SU-DHL-6 (cell line): ENCODE data around the gene B4GALNT3.

Experiments used
- H2AFZ ChIP-seq: fragments of 200-600 bp; sonication (generic); 2 replicates; pipeline ENCODE4 v1.6.1; 2014; ENCODE audit warnings: low read depth, mild to moderate bottlenecking, moderate library complexity, mixed read lengths, antibody characterized with exemption, low read length; ENCODE audit not compliant: severe bottlenecking
- H3F3A ChIP-seq: fragments of 200-600 bp; shearing (Covaris generic); 2 replicates; pipeline ENCODE4 v1.6.0; 2016; ENCODE audit warnings: antibody characterized with exemption, mild to moderate bottlenecking; ENCODE audit not compliant: insufficient read depth
- H3K27ac ChIP-seq: fragments of 200-600 bp; sonication (generic); 2 replicates; pipeline ENCODE4 v1.5.1; 2016; ENCODE audit warnings: low read depth, mild to moderate bottlenecking, low read length, moderate library complexity, mixed read lengths
- H3K27me3 ChIP-seq: fragments of 200-600 bp; sonication (generic), shearing (Covaris generic); 2 replicates; pipeline ENCODE4 v1.6.0; 2014; ENCODE audit warnings: mild to moderate bottlenecking, low read length
- H3K36me3 ChIP-seq: fragments of 200-600 bp; sonication (generic); 2 replicates; pipeline ENCODE4 v1.6.1; 2014; ENCODE audit warnings: mild to moderate bottlenecking, low read length, mixed read lengths
- H3K4me2 ChIP-seq: fragments of 300-600, 200-600 bp; shearing (Covaris generic), sonication (generic); 2 replicates; pipeline ENCODE4 v1.6.0; 2014; ENCODE audit warnings: low read length, low read depth, mild to moderate bottlenecking; ENCODE audit not compliant: poor library complexity, severe bottlenecking
- H3K4me3 ChIP-seq: fragments of 200-600 bp; sonication (generic); 2 replicates; pipeline ENCODE4 v1.5.1; 2014; ENCODE audit warnings: antibody characterized with exemption, low read length, mild to moderate bottlenecking, mixed read lengths; ENCODE audit not compliant: insufficient read depth, poor library complexity, severe bottlenecking
- H3K79me2 ChIP-seq: fragments of 200-600 bp; sonication (generic); 2 replicates; pipeline ENCODE4 v1.6.1; 2014; ENCODE audit warnings: mild to moderate bottlenecking, low read length, moderate library complexity; ENCODE audit not compliant: insufficient read depth
- H3K9ac ChIP-seq: fragments of 200-600 bp; sonication (generic); 2 replicates; pipeline ENCODE4 v1.7.0; 2014; ENCODE audit warnings: mild to moderate bottlenecking, low read length
- H3K9me2 ChIP-seq: fragments of 200-600 bp; sonication (generic); replicated peaks from 2 replicates; pipeline ENCODE4 v1.6.1; 2014; ENCODE audit warnings: low read length; ENCODE audit not compliant: insufficient read depth
- H3K9me3 ChIP-seq: fragments of 200-600 bp; sonication (generic); 2 replicates; pipeline ENCODE4 v1.6.1; 2014; ENCODE audit warnings: low read length, mixed read lengths; ENCODE audit not compliant: insufficient read depth
- H4K20me1 ChIP-seq: fragments of 200-600 bp; sonication (generic); 2 replicates; pipeline ENCODE4 v1.6.1; 2014; ENCODE audit warnings: low read depth, mild to moderate bottlenecking, antibody characterized with exemption, low read length, moderate library complexity, mixed read lengths
- CTCF ChIP-seq: fragments of 200-600 bp; sonication (generic); IDR thresholded peaks from one replicate; pipeline ENCODE4 v1.5.1; 2017; ENCODE audit warnings: antibody characterized with exemption, mild to moderate bottlenecking, low read length, moderate library complexity; ENCODE audit not compliant: insufficient read depth, poor library complexity, severe bottlenecking
- EZH2phosphoT487 ChIP-seq: fragments of 200-600 bp; sonication (generic), shearing (Covaris generic); conservative IDR thresholded peaks from 2 replicates; pipeline ENCODE4 v1.6.1; 2018; ENCODE audit warnings: mild to moderate bottlenecking, antibody characterized with exemption, low read length, moderate library complexity, mixed read lengths

B4GALNT3 gene

GRCh38 chr12:510071-510825 lies 50.5 kb downstream of the B4GALNT3 start:
- Histone ChIP-seq H3K79me2 (no peaks in the 10 kb centered on the region), H3F3A (no peaks in the 10 kb centered on the region), H3K36me3 (no peaks in the 10 kb centered on the region), H3K27ac (no peak overlapping the region), H3K9me3 (no peaks in the 10 kb centered on the region), H3K4me2 (no peak overlapping the region), H2AFZ (no peak overlapping the region), H4K20me1 (no peaks in the 10 kb centered on the region), H3K9me2 (no peaks in the 10 kb centered on the region), H3K4me3 (no peak overlapping the region), H3K9ac (no peak overlapping the region), H3K27me3 (no peaks in the 10 kb centered on the region)
- TF ChIP-seq CTCF (no peak), EZH2phosphoT487 (no peak)

GRCh38 chr12:512933-513332 lies 53.2 kb downstream of the B4GALNT3 start:
- Histone ChIP-seq H3K9me3 (no peaks in the 10 kb centered on the region), H4K20me1 (no peaks in the 10 kb centered on the region), H2AFZ (no peak overlapping the region), H3K36me3 (no peaks in the 10 kb centered on the region), H3K27ac (no peak overlapping the region), H3K4me2 (no peak overlapping the region), H3K9me2 (no peaks in the 10 kb centered on the region), H3F3A (no peaks in the 10 kb centered on the region), H3K4me3 (no peak overlapping the region), H3K27me3 (no peaks in the 10 kb centered on the region), H3K9ac (no peak overlapping the region), H3K79me2 (no peaks in the 10 kb centered on the region)
- TF ChIP-seq CTCF (no peak), EZH2phosphoT487 (no peak)

- H3F3A ChIP-seq = no peaks in the 10 kb centered on the region
- no peak overlapping the region for H3K4me3 ChIP-seq
- no peaks in the 10 kb centered on the region for H3K27me3 ChIP-seq
- no peaks in the 10 kb centered on the region for H3K9me2 ChIP-seq
- H3K36me3 ChIP-seq = no peaks in the 10 kb centered on the region
- no peak overlapping the region for H3K9ac ChIP-seq
- H3K79me2 ChIP-seq = no peaks in the 10 kb centered on the region
- no peak for TF ChIP-seq CTCF
- no peak for TF ChIP-seq EZH2phosphoT487
- no peak overlapping the region for H2AFZ ChIP-seq
- H3K4me2 ChIP-seq = no peak overlapping the region
- H3K9me3 ChIP-seq = no peaks in the 10 kb centered on the region
- H4K20me1 ChIP-seq = no peaks in the 10 kb centered on the region
- no peak overlapping the region for H3K27ac ChIP-seq
Observed at GRCh38 chr12:513446-513845, 53.7 kb downstream of the B4GALNT3 start.
